Heart left ventricle (tissue), 16 donors: ENCODE measurements around the gene G6PC3. TPM values are rescaled to one million over a fixed set of nuclear protein-coding genes. Genes with fewer than 3 reads are reported as not detected.

ENCODE experiments used
- ATAC-seq, 4 donors: fragments of 200-7000 bp; cut with Tn5 transposase; one replicate each; pipeline ENCODE4 v1.9.1; 2020 to 2022; ENCODE audit warnings: moderate library complexity in 4 of 4, mild to moderate bottlenecking in 3 of 4, moderate number of reproducible peaks in 1 of 4
- DNase-seq, 5 donors: peaks; one replicate each; pipeline ENCODE4 v3.0.0-alpha.2; 2020
- H3K27ac ChIP-seq, 12 donors: fragments of 200-600 bp; sonication (generic) in 4 of 12; one replicate each; pipeline versions ENCODE4 v1.5.0 to v1.8.0; 2016 to 2022; ENCODE audit warnings: mild to moderate bottlenecking in 2 of 12
- H3K27me3 ChIP-seq, 9 donors: fragments of 200-600 bp; sonication (generic) in 2 of 9; one replicate each; pipeline versions ENCODE4 v1.5.1 to v1.8.0; 2016 to 2022; ENCODE audit warnings: mild to moderate bottlenecking in 3 of 9
- H3K36me3 ChIP-seq, 9 donors: fragments of 200-600 bp; sonication (generic) in 2 of 9; one replicate each; pipeline versions ENCODE4 v1.5.0 to v1.8.0; 2018 to 2022; ENCODE audit warnings: mild to moderate bottlenecking in 2 of 9
- H3K4me1 ChIP-seq, 12 donors: fragments of 200-600 bp; sonication (generic) in 4 of 12; one replicate each; pipeline versions ENCODE4 v1.5.0 to v1.8.0; 2016 to 2022; ENCODE audit warnings: mild to moderate bottlenecking in 3 of 12
- H3K4me3 ChIP-seq, 12 donors: fragments of 200-600 bp; sonication (generic) in 4 of 12; one replicate each; pipeline versions ENCODE4 v1.5.0 to v1.8.0; 2017 to 2022; ENCODE audit warnings: mild to moderate bottlenecking in 9 of 12, moderate library complexity in 4 of 12
- H3K9me3 ChIP-seq, 12 donors: fragments of 200-600 bp; sonication (generic) in 4 of 12; one replicate each; pipeline versions ENCODE4 v1.5.0 to v1.8.0; 2016 to 2022; ENCODE audit warnings: mild to moderate bottlenecking in 1 of 12
- POLR2A ChIP-seq, 2 donors: fragments of 450-650 bp; IDR thresholded peaks; one replicate each; pipeline ENCODE4 v1.6.1; 2017; ENCODE audit warnings: antibody characterized with exemption in 2 of 2, mild to moderate bottlenecking in 2 of 2, moderate library complexity in 2 of 2
- WGBS, 4 donors: extraction: QIAGEN DNeasy Blood & Tissue Kit in 2 of 4; methylation state at CpG; one replicate each; pipeline versions ENCODE4 v1.1.5 to v1.1.7; 2013 to 2018; 5-methylcytosine and 5-hydroxymethylcytosine counted together
- intact Hi-C, 10 donors: fragments of 100-400 bp; cut with DNase I; formaldehyde crosslinking; loops; one replicate each; pipeline versions ENCODE4 v1.11.1 to v1.14.2; 2022
- polyA plus RNA-seq, 2 donors: library from polyadenylated mRNA; stranded (reverse); fragments of 200-250 nt; gene quantifications; one replicate each; pipeline ENCODE4 v1.2.3, GENCODE V29; 2013
- total RNA-seq, 9 donors: library from RNA; depleted of rRNA in 2 of 9; stranded (reverse); fragments of >200 nt in 2 of 9; fragmentation: NEBNext Ultra II Directional in 3 of 9; extraction: Animal tissue kit (Norgen Biotek cat#: 25700) in 3 of 9; gene quantifications; one replicate each; pipeline versions ENCODE4 v1.1.0 to v1.2.4, GENCODE V29; 2016 to 2023
- TF ChIP-seq, protein P1 (sequence below), 12 donors: fragments of 200-600 bp; sonication (generic) in 4 of 12; IDR thresholded peaks; one replicate each; pipeline versions ENCODE4 v1.5.0 to v1.8.0; 2018 to 2022; ENCODE audit warnings: antibody characterized with exemption in 12 of 12, mild to moderate bottlenecking in 5 of 12
- donor health status: ischemic (EF 13 %, LVEDD 7.1; RV severe dilation, severe dysfunction).
- donor health status: healthy with polysubstance abuse.
- donor health status: DM: no; HTN: yes; CAD: no.
- donor health status: DM: no; HTN: no; CAD: no.
- donor health status: ischemic (EF 25% LVEDD 6.9; RV normal size, moderate dysfunction).
- donor health status: ischemic (EF 25% LVEDD 5.7; RV mildly dilated, moderate dysfunction).
- donor health status: healthy.
- donor health status: DM: yes; HTN: yes; CAD: no.
- donor health status: ischemic (EF 35%, LVEDD 5.7; RV mildly dilated, moderate dysfunction).
- donor health status: nonischemic (EF 11% LVEDD 7.7; RV severe dilation, severe dysfunction).
- donor health status: DM: yes; HTN: yes; CAD: no.
- donor health status: PGD.
- donor health status: ischemic (EF 29% LVEDD 5.4; RV normal size, mild dysfunction).
- donor health status: nonischemic (EF 23%, LVEDD 6.1; RV moderate dilation, normal function).

G6PC3 gene
- total and polyA plus RNA-seq, 11 donors = 28.5 to 75.1 (median 39.1) TPM

DNA sequence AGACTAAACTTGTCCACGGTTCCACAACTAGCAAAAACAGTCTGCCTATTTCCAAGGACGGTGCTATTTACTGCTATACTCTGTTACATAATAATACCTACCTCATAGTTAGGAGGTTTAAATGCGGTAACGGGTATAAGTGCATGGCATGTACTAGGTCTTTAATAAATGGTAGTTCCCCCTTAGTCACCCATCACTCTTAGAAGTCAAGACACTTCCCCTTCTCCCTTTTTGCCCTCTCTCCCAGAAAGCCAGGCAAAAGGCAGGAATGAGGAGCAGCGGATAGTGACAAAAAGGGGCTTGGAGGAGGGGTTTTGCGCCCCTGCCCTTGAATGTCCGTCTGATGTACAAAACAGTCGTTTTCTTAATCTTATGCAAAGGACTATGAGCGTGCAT, 3.0 kb upstream of the G6PC3 start:
- H3K27ac ChIP-seq = peak overlapping the region in 8 of 12 donors; percentile 86 to 98 (median 94)
- peak in 1 of 5 donors; percentile 25 for DNase-seq
- TF ChIP-seq POLR2A (IDR thresholded peaks at IDR 0.05) = no peak
- TF ChIP-seq, protein P1, sequence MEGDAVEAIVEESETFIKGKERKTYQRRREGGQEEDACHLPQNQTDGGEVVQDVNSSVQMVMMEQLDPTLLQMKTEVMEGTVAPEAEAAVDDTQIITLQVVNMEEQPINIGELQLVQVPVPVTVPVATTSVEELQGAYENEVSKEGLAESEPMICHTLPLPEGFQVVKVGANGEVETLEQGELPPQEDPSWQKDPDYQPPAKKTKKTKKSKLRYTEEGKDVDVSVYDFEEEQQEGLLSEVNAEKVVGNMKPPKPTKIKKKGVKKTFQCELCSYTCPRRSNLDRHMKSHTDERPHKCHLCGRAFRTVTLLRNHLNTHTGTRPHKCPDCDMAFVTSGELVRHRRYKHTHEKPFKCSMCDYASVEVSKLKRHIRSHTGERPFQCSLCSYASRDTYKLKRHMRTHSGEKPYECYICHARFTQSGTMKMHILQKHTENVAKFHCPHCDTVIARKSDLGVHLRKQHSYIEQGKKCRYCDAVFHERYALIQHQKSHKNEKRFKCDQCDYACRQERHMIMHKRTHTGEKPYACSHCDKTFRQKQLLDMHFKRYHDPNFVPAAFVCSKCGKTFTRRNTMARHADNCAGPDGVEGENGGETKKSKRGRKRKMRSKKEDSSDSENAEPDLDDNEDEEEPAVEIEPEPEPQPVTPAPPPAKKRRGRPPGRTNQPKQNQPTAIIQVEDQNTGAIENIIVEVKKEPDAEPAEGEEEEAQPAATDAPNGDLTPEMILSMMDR (IDR thresholded peaks at IDR 0.05) = no peak
- peaks cover 5 to 68% (median 34%) of the 10 kb centered on the region in 12 donors for H3K4me1 ChIP-seq
- H3K9me3 ChIP-seq = no peaks in the 10 kb centered on the region
- peaks cover 0 to 21% (median 15%) of the 10 kb centered on the region in 9 donors for H3K36me3 ChIP-seq
- intact Hi-C loops = loop anchor here in 1 of 10 donors (10.0 kb wide), 1 partner anchor 117 kb away; the partner anchor contains the start of gene TMUB2
- 88 to 91% (median 89%) methylated on average over 9 of the region's 9 CpGs for WGBS, 4 donors
- no peak for ATAC-seq
- H3K4me3 ChIP-seq = peak overlapping the region in 1 of 12 donors; percentile 76
- H3K27me3 ChIP-seq = no peaks in the 10 kb centered on the region

DNA sequence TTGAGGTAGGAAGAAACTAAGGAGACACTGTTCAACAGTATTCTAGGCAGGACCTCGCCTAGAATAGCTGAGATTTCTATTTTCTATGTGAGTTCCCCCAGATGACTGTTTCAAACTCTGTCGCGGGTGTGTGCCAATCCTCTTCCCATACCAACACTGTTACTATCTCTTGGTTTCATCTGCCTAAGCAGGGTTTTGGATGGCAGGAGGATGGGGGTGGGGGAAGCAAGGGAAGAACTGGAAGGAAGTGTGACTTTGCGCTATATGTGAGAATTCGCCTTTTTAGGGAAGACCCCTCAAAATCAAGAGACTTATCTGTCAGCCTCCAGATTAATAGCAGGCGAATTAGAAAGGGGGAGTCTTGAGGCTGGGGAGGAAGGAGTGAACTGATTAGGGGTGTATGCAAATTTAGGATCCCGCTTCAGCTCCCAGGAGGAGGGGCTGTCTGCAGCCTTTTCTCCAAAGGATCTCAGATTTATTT, 521 bp upstream of the G6PC3 start:
- peaks cover 5 to 48% (median 31%) of the 10 kb centered on the region in 12 donors for H3K4me1 ChIP-seq
- no peak for TF ChIP-seq POLR2A (IDR thresholded peaks at IDR 0.05)
- TF ChIP-seq, protein P1 (IDR thresholded peaks at IDR 0.05) = no peak
- H3K27me3 ChIP-seq = no peaks in the 10 kb centered on the region
- no peak for ATAC-seq
- peak in 1 of 5 donors; percentile 28 for DNase-seq
- H3K36me3 ChIP-seq = peaks cover 0 to 20% (median 10%) of the 10 kb centered on the region in 9 donors
- no peaks in the 10 kb centered on the region for H3K9me3 ChIP-seq
- H3K4me3 ChIP-seq = peak overlapping the region; percentile 10 to 85 (median 74)
- intact Hi-C loops = loop anchor here in 6 of 10 donors (1.0 to 10.0 kb wide), 6 partner anchors 42 to 115 kb away; partner anchors contain the start of genes HDAC5 (in 2 of the 6) and TMUB2 (in 1 of the 6)
- peak overlapping the region in 11 of 12 donors; percentile 55 to 94 (median 90) for H3K27ac ChIP-seq
- 22 to 35% (median 33%) methylated on average over 7 of the region's 7 CpGs for WGBS, 4 donors

DNA sequence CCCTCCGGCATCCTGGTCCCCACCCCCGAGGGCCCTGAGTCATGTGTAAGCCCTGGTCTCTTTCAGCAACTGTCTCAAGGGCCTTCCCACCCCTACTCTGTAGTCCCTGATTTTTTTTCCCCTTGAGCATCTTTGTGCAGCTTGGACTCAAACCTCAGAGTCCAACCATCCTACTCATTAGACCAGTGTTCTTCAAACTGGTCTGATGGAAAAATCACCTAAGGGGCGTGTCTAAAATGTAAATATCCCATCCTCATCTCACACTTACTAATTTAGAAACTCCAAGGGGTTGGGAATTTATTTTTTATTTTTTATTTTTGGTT, 624 bp downstream of the G6PC3 start:
- TF ChIP-seq, protein P1 (IDR thresholded peaks at IDR 0.05) = no peak
- no peak for TF ChIP-seq POLR2A (IDR thresholded peaks at IDR 0.05)
- DNase-seq (no peak), ATAC-seq (no peak)
- peaks cover 5 to 40% (median 27%) of the 10 kb centered on the region in 12 donors for H3K4me1 ChIP-seq
- H3K4me3 ChIP-seq = peak overlapping the region; percentile 32 to 85 (median 74)
- intact Hi-C loops = loop anchor here in 5 of 10 donors (2.0 to 10.0 kb wide), 4 partner anchors 41 to 54 kb away; partner anchors contain the start of gene HDAC5 (in 1 of the 5)
- H3K27me3 ChIP-seq = no peaks in the 10 kb centered on the region
- H3K27ac ChIP-seq = peak overlapping the region; percentile 18 to 94 (median 90)
- H3K36me3 ChIP-seq = peaks cover 0 to 30% (median 22%) of the 10 kb centered on the region in 9 donors
- 1 to 3% (median 2%) methylated on average over 3 of the region's 3 CpGs for WGBS, 4 donors
- no peaks in the 10 kb centered on the region for H3K9me3 ChIP-seq

DNA sequence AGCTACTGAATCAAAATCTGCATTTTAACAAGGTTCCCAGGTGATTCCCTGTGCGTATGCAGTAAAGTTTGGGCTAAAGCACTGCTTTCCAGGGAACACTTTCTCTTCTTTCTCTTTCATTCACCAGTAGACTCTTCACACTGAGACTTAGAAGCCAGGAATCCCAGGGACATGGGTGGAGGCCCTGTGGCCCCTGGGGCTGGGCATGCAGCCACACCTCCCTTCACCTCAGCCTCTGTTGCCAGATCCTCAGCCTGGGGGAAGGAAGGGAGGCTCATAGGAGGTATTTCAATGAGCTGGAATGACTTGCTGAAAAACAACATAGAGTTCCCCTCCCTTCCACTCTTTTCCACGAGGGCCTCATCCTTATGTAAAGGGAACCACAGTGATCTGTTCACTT, 1.2 kb downstream of the G6PC3 start:
- Histone ChIP-seq H3K4me3 (peak overlapping the region in 10 of 12 donors; percentile 66 to 85 (median 74)), H3K36me3 (peaks cover 0 to 36% (median 28%) of the 10 kb centered on the region in 9 donors), H3K4me1 (peaks cover 5 to 44% (median 26%) of the 10 kb centered on the region in 12 donors), H3K27ac (peak overlapping the region in 10 of 12 donors; percentile 36 to 94 (median 90)), H3K9me3 (no peaks in the 10 kb centered on the region), H3K27me3 (no peaks in the 10 kb centered on the region)
- TF ChIP-seq, protein P1 (IDR thresholded peaks at IDR 0.05) = no peak
- no peak for TF ChIP-seq POLR2A (IDR thresholded peaks at IDR 0.05)
- DNase-seq = peak in 1 of 5 donors; percentile 37
- intact Hi-C loops = loop anchor here in 5 of 10 donors (2.0 to 10.0 kb wide), 4 partner anchors 41 to 55 kb away; partner anchors contain the start of gene HDAC5 (in 1 of the 5)
- 31 to 46% (median 37%) methylated on average over 2 of the region's 2 CpGs for WGBS, 4 donors
- no peak for ATAC-seq
